Duodenal mucosa (tissue), 2 donors: ENCODE results near the gene CDC42BPB.

ENCODE experiments used
- H3K27ac ChIP-seq: one replicate; pipeline ENCODE4 v1.7.0; 2013; ENCODE audit warnings: low read depth, low read length
- H3K27me3 ChIP-seq, 2 donors: one replicate each; pipeline ENCODE4 v1.7.0; 2013; ENCODE audit warnings: low read length in 2 of 2, control low read depth in 1 of 2; ENCODE audit not compliant: insufficient read depth in 2 of 2, control insufficient read depth in 1 of 2
- H3K36me3 ChIP-seq, 2 donors: one replicate each; pipeline ENCODE4 v1.7.0; 2013; ENCODE audit warnings: low read length in 2 of 2, control low read depth in 1 of 2; ENCODE audit not compliant: insufficient read depth in 2 of 2, control insufficient read depth in 1 of 2
- H3K4me1 ChIP-seq, 2 donors: one replicate each; pipeline ENCODE4 v1.7.0; 2013; ENCODE audit warnings: low read length in 2 of 2, control low read depth in 1 of 2; ENCODE audit not compliant: insufficient read depth in 2 of 2, control insufficient read depth in 1 of 2
- H3K4me3 ChIP-seq, 2 donors: one replicate each; pipeline ENCODE4 v1.7.0; 2013; ENCODE audit warnings: low read length in 2 of 2, low read depth in 1 of 2
- H3K9ac ChIP-seq, 2 donors: one replicate each; pipeline ENCODE4 v1.7.0; 2013; ENCODE audit warnings: low read length in 2 of 2, low read depth in 1 of 2
- H3K9me3 ChIP-seq, 2 donors: one replicate each; pipeline ENCODE4 v1.7.0; 2013; ENCODE audit warnings: low read length in 2 of 2, control low read depth in 1 of 2; ENCODE audit not compliant: control insufficient read depth in 1 of 2

The CDC42BPB gene

DNA sequence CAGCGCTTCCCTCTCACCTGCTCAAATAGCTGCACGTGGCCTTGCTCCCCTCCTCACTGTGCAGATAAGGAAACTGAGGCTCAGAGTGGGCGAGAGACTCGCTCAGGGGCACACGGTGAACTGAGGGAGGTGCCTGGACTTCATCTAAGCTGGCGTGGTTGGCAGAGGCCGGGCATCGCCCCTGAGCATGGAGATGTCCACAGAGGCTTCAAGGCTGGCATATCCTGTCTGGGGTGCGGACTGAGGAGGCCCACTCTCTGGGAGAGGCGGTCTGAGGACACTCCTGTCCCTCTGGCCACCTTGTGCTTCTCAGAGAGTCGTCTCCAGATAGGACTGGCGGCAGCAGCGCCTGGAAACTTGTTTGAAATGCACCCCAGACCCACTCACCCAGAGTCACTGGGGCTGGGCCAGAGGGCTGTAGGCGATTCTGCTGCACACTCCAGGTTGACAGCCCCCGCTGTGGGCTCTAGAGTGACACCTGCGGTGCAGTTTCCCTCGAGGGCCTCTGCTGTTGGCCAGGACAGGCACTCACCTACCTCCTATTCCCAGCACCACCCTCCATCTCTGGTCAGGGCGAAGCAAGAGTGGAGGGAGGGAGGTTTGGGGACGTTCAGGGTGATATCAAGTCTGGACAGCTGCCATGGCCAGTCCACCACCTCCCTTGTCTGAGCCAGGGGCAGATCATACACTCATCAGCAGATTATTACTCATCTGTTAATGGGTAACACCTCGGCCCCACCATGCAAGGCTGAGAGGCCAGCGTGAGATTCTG is 15.4 kb upstream of the CDC42BPB start:
- Histone ChIP-seq H3K27me3 (no peaks in the 10 kb centered on the region), H3K9me3 (no peaks in the 10 kb centered on the region), H3K4me3 (no peak overlapping the region), H3K4me1 (peaks cover 18 to 21% of the 10 kb centered on the region in 2 donors), H3K36me3 (no peaks in the 10 kb centered on the region), H3K27ac (no peak overlapping the region), H3K9ac (no peak overlapping the region)

DNA sequence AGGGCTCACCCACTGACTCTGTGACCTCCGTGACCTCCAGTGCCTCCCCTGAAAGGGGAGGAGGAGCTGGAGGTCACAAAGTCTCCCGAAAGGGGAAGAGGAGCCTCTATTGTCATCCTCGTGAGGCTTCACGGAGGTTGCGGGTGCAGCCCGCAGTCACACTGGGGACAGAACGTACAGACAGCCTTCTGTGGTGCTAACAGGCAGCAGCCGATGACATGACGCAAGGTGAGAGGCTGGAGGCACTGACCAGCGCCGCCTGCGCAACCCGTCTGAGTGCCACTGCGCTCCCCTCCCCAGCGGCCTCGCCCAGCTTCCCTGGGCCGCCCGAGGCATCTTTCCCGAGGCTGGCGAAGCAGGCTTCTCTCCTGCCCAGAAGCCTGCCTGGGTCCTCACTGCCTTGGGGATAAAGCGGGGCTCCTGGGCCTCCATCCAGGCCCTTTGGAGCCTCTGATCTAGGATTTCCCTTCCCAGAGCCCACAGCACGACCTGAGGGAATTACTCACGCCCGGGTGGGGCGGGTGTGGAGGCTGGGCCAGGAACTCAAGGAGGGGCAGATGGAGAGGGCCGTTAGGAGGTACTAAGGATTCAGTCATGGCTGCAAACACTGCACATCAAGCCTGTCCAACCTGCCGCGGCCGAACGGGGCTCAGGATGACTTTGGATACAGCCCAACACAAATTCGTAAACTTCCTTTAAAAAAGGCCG is 14.3 kb upstream of the CDC42BPB start:
- H3K9ac ChIP-seq: no peak overlapping the region
- no peaks in the 10 kb centered on the region for H3K9me3 ChIP-seq
- no peaks in the 10 kb centered on the region for H3K36me3 ChIP-seq
- H3K4me3 ChIP-seq: no peak overlapping the region
- no peak overlapping the region for H3K27ac ChIP-seq
- no peaks in the 10 kb centered on the region for H3K27me3 ChIP-seq
- peaks cover 18 to 24% of the 10 kb centered on the region in 2 donors for H3K4me1 ChIP-seq

DNA sequence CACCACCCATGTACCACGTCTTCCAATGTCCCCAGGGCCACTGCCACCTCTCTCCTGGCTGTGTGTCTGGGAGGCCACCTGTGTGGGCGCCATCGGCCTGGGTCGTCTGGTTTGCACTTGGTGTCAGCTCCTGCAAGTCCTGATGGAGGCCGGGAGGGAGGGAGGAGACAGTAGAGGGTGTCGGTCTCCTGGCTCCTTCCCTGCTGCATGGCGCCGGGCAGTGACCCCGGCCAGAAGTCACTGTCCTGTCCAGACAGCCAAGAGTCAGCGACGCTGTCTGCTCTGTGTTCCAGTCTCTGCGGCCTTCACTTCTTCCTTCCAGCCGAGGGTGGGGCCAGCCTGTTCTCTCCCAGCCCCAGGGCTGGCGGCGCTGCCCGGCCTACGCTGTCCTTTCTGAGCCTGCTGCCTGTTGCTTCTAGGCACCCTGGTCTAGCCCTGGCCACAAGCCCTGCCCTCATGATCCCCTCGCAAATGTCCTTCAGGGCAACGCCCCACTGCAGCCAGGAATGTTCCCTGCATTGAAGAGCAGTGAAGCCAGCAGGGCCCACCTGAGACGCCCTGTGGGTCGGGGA is 13.7 kb upstream of the CDC42BPB start:
- H3K9me3 ChIP-seq: no peaks in the 10 kb centered on the region
- H3K36me3 ChIP-seq: no peaks in the 10 kb centered on the region
- no peak overlapping the region for H3K9ac ChIP-seq
- peaks cover 18 to 31% of the 10 kb centered on the region in 2 donors for H3K4me1 ChIP-seq
- no peaks in the 10 kb centered on the region for H3K27me3 ChIP-seq
- no peak overlapping the region for H3K27ac ChIP-seq
- no peak overlapping the region for H3K4me3 ChIP-seq

- no peaks in the 10 kb centered on the region for H3K27me3 ChIP-seq
- H3K4me3 ChIP-seq: no peak overlapping the region
- H3K9me3 ChIP-seq: no peaks in the 10 kb centered on the region
- H3K36me3 ChIP-seq: no peaks in the 10 kb centered on the region
- no peak overlapping the region for H3K9ac ChIP-seq
- H3K4me1 ChIP-seq: peaks cover 18 to 31% of the 10 kb centered on the region in 2 donors
- no peak overlapping the region for H3K27ac ChIP-seq
Measured at GRCh38 chr14:103070263-103070885, 13.0 kb upstream of the CDC42BPB start.

- peak overlapping the region in 1 of 2 donors; percentile 32 for H3K4me3 ChIP-seq
- no peak overlapping the region for H3K9ac ChIP-seq
- H3K9me3 ChIP-seq: no peaks in the 10 kb centered on the region
- H3K27me3 ChIP-seq: no peaks in the 10 kb centered on the region
- peaks cover 13 to 24% of the 10 kb centered on the region in 2 donors for H3K4me1 ChIP-seq
- H3K36me3 ChIP-seq: no peaks in the 10 kb centered on the region
- H3K27ac ChIP-seq: no peak overlapping the region
Measured at GRCh38 chr14:103068351-103069073, 11.2 kb upstream of the CDC42BPB start.

GRCh38 chr14:103067231-103067954 is 10.0 kb upstream of the CDC42BPB start:
- Histone ChIP-seq H3K27ac (peak overlapping the region; percentile 13), H3K4me3 (no peak overlapping the region), H3K9ac (no peak overlapping the region), H3K36me3 (no peaks in the 10 kb centered on the region), H3K4me1 (peaks cover 7 to 19% of the 10 kb centered on the region in 2 donors), H3K27me3 (no peaks in the 10 kb centered on the region), H3K9me3 (no peaks in the 10 kb centered on the region)

- no peak overlapping the region for H3K9ac ChIP-seq
- no peaks in the 10 kb centered on the region for H3K27me3 ChIP-seq
- H3K27ac ChIP-seq: no peak overlapping the region
- H3K9me3 ChIP-seq: no peaks in the 10 kb centered on the region
- no peak overlapping the region for H3K4me3 ChIP-seq
- H3K4me1 ChIP-seq: peaks cover 7 to 19% of the 10 kb centered on the region in 2 donors
- H3K36me3 ChIP-seq: no peaks in the 10 kb centered on the region
Measured at GRCh38 chr14:103066399-103066798, 9.1 kb upstream of the CDC42BPB start.

DNA sequence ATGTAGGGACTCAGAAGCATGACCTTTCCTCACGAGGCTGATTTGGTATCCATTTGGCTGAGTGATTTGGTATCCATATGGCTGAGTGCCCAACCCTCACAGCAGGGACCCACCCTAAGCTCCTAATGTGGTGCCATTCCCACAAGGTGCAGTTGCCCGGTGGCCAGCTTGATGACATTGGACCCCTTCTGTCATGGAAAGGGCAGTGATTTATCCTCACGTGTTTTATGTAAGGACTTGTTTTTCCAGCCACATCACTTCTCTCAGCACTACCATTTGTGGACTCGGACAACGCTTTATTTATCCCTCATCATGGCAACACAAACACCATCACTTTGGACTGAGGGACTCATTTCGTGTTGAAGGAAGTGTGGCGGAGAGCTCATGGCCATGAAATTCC is 8.5 kb upstream of the CDC42BPB start:
- H3K4me1 ChIP-seq: peaks cover 7 to 19% of the 10 kb centered on the region in 2 donors
- H3K27ac ChIP-seq: no peak overlapping the region
- no peak overlapping the region for H3K9ac ChIP-seq
- no peaks in the 10 kb centered on the region for H3K27me3 ChIP-seq
- H3K36me3 ChIP-seq: no peaks in the 10 kb centered on the region
- no peak overlapping the region for H3K4me3 ChIP-seq
- H3K9me3 ChIP-seq: no peaks in the 10 kb centered on the region

DNA sequence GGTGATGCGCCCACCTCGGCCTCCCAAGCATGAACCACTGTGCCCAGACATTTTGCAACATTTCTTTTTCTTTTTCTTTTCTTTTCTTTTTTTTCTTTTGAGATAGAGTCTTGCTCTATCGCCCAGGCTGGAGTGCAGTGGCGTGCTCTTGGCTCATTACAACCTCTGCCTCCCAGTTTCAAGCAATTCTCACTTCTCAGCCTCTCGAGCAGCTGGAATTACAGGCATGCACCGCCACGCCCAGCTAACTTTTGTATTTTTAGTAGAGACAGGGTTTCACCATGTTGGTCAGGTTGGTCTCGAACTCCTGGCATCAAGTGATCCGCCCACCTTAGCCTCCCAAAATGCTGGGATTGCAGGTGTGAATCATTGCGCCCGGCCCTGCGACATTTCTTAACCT is 7.6 kb upstream of the CDC42BPB start:
- no peaks in the 10 kb centered on the region for H3K36me3 ChIP-seq
- H3K4me1 ChIP-seq: peaks cover 7 to 19% of the 10 kb centered on the region in 2 donors
- no peak overlapping the region for H3K4me3 ChIP-seq
- no peak overlapping the region for H3K9ac ChIP-seq
- H3K27ac ChIP-seq: no peak overlapping the region
- H3K27me3 ChIP-seq: no peaks in the 10 kb centered on the region
- no peaks in the 10 kb centered on the region for H3K9me3 ChIP-seq
